ENCODE measurements around the gene PIP5K1C. TPM values are rescaled to one million over a fixed set of nuclear protein-coding genes. Genes with fewer than 3 reads are reported as not detected.
"Not testable (repeated sequence)": the region's sequence is repeated elsewhere in the genome, so short reads cannot be mapped to it uniquely, and the experiment has no call there.

The PIP5K1C gene
- total RNA-seq, 4 donors from 2014 or later: 25.4 to 91.1 (median 36.4) TPM

DNA sequence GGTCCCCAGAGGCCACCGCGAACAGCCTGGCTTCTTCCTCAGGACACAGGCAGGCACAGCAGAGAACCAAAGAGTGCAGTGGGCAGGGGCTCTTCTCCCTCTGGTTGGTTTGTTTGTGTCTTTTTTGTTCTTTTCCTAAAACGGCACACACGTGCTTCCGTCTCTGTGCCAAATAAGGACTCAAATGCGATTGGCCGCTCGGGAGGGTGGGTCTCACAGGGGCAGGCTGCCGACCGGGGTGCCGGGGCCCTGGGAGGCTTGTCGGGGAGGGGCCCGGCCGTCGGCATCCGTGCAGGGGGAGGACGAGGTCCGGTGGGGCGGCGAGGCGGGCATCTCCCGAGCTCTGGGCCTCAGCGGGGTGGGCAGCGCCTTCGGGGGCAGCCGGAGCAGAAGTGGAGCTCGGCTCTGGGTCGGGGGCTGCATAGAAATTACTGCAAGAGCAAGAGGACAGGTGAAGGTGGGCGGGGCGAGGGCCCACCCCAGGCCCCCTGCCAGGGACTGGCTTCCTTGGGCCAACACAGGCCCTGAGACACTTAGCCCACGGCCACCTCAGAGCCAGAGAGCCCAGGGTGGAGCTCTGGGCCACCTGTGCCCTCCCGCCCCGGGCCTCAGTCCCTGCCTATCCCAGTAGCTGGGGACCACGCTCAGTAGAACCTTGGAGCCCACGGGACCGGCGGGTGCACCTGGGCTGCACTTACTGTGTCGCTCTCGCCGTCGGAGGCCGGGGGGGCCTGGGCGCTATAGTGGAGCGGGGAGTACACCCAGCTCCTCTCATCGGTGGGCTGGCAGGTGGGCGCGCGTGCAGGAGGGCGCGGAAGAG lies 67.3 kb downstream of the PIP5K1C start:
- intact Hi-C loops (cut with DNase I; ENCODE audit: low total_unique reads) (no loop called here), in situ Hi-C loops (cut with MboI; ENCODE audit: low pct_ligation_motif_present in 1 of 4, low pct_unique_long_range_greater_than_20kb in 1 of 4, low sequenced_read_pairs in 3 of 4) (no loop called here)
- Histone ChIP-seq H3K27me3 (no peaks in the 10 kb centered on the region), H3K36me3 (peaks cover 0 to 10% (median 3%) of the 10 kb centered on the region in 4 donors), H3K4me1 (no peaks in the 10 kb centered on the region), H3K27ac (no peak overlapping the region), H3K4me3 (no peak overlapping the region), H3K9me3 (no peaks in the 10 kb centered on the region)
- no peak for DNase-seq
- TF ChIP-seq EP300 (IDR thresholded peaks at IDR 0.05; ENCODE audit: low read depth): no peak
- TF ChIP-seq POLR2A (IDR thresholded peaks at IDR 0.05): no peak
- TF ChIP-seq, protein P1, sequence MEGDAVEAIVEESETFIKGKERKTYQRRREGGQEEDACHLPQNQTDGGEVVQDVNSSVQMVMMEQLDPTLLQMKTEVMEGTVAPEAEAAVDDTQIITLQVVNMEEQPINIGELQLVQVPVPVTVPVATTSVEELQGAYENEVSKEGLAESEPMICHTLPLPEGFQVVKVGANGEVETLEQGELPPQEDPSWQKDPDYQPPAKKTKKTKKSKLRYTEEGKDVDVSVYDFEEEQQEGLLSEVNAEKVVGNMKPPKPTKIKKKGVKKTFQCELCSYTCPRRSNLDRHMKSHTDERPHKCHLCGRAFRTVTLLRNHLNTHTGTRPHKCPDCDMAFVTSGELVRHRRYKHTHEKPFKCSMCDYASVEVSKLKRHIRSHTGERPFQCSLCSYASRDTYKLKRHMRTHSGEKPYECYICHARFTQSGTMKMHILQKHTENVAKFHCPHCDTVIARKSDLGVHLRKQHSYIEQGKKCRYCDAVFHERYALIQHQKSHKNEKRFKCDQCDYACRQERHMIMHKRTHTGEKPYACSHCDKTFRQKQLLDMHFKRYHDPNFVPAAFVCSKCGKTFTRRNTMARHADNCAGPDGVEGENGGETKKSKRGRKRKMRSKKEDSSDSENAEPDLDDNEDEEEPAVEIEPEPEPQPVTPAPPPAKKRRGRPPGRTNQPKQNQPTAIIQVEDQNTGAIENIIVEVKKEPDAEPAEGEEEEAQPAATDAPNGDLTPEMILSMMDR (IDR thresholded peaks at IDR 0.05): no peak
- TF ChIP-seq POLR2AphosphoS5 (IDR thresholded peaks at IDR 0.05): no peak
- 91 to 100% methylated on average over 5 to 50 of the region's 50 CpGs for WGBS, 2 donors (ENCODE audit: low coverage in 1 of 2)

DNA sequence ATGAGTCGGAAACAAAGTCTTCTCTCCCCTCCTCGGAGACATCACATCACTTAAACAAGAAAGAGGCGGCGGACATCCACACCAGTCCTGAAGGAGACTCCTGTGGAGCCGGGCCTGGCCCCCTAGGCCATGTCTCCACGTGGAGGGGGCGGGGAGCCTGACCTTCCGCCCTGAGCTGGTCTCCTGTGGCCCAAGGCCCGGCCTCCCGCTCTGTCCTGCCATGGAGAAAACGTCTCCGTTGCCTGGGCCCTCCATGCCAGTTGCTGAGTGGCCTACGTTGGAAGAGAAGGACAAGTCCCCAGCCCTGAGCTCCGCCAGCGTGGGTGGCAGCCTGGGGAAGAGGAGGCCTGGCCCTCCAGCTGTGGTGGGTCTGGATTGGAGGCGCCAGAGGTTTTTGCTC lies 68.2 kb downstream of the PIP5K1C start:
- Histone ChIP-seq H3K36me3 (peaks cover 0 to 10% (median 3%) of the 10 kb centered on the region in 4 donors), H3K27me3 (no peaks in the 10 kb centered on the region), H3K4me3 (no peak overlapping the region), H3K9me3 (no peaks in the 10 kb centered on the region), H3K4me1 (peaks cover 0 to 4% (median 0%) of the 10 kb centered on the region in 4 donors), H3K27ac (no peak overlapping the region)
- TF ChIP-seq, protein P1 (IDR thresholded peaks at IDR 0.05): no peak
- TF ChIP-seq POLR2AphosphoS5 (IDR thresholded peaks at IDR 0.05) (no peak), EP300 (IDR thresholded peaks at IDR 0.05; ENCODE audit: low read depth) (no peak), POLR2A (IDR thresholded peaks at IDR 0.05) (no peak)
- intact Hi-C loops (cut with DNase I; ENCODE audit: low total_unique reads): no loop called here
- in situ Hi-C loops (cut with MboI; ENCODE audit: low pct_ligation_motif_present in 1 of 4, low pct_unique_long_range_greater_than_20kb in 1 of 4, low sequenced_read_pairs in 3 of 4): no loop called here
- DNase-seq: no peak
- 84% methylated on average over 16 of the region's 16 CpGs; no CpG with 5 or more reads in 1 of the 2 donors for WGBS, 2 donors (ENCODE audit: low coverage in 1 of 2)

GRCh38 chr19:3631053-3631861 lies 69.0 kb downstream of the PIP5K1C start:
- peaks cover 0 to 4% (median under 1%) of the 10 kb centered on the region in 4 donors for H3K4me1 ChIP-seq
- no peak for DNase-seq
- intact Hi-C loops (cut with DNase I; ENCODE audit: low total_unique reads): no loop called here
- in situ Hi-C loops (cut with MboI; ENCODE audit: low pct_ligation_motif_present in 1 of 4, low pct_unique_long_range_greater_than_20kb in 1 of 4, low sequenced_read_pairs in 3 of 4): no loop called here
- H3K9me3 ChIP-seq: no peaks in the 10 kb centered on the region
- 85 to 93% methylated on average over 6 to 43 of the region's 43 CpGs for WGBS, 2 donors (ENCODE audit: low coverage in 1 of 2)
- no peaks in the 10 kb centered on the region for H3K27me3 ChIP-seq
- H3K36me3 ChIP-seq: peaks cover 0 to 7% (median 3%) of the 10 kb centered on the region in 4 donors
- no peak overlapping the region for H3K4me3 ChIP-seq
- H3K27ac ChIP-seq: no peak overlapping the region
- TF ChIP-seq, protein P1 (IDR thresholded peaks at IDR 0.05): no peak
- TF ChIP-seq EP300 (IDR thresholded peaks at IDR 0.05; ENCODE audit: low read depth): no peak
- no peak for TF ChIP-seq POLR2AphosphoS5 (IDR thresholded peaks at IDR 0.05)
- TF ChIP-seq POLR2A (IDR thresholded peaks at IDR 0.05): no peak

- H3K4me1 ChIP-seq: peaks cover 14 to 24% (median 17%) of the 10 kb centered on the region in 4 donors
- H3K9me3 ChIP-seq; H3K27ac ChIP-seq; H3K4me3 ChIP-seq; H3K27me3 ChIP-seq; DNase-seq; in situ Hi-C loops (cut with MboI; ENCODE audit: low pct_ligation_motif_present in 1 of 4, low pct_unique_long_range_greater_than_20kb in 1 of 4, low sequenced_read_pairs in 3 of 4); H3K36me3 ChIP-seq; intact Hi-C loops (cut with DNase I; ENCODE audit: low total_unique reads): not testable (repeated sequence)
- 43 to 63% methylated on average over 5 to 9 of the region's 9 CpGs for WGBS, 2 donors (ENCODE audit: low coverage in 1 of 2)
Measured at GRCh38 chr19:3628766-3629165, 71.5 kb downstream of the PIP5K1C start.
